SK-N-MC (cell line): ENCODE data around the gene SLC4A1.

ENCODE experiments used
- DNase-seq: peaks from one replicate; pipeline ENCODE4 v3.0.0-alpha.2; 2011; ENCODE audit warnings: low read depth, low spot score
- H3K27ac ChIP-seq: fragments of 200-600 bp; sonication (generic); 2 replicates; pipeline ENCODE4 v1.5.1; 2016; ENCODE audit warnings: mixed run types
- H3K36me3 ChIP-seq: fragments of 200-600 bp; sonication (generic); 2 replicates; pipeline ENCODE4 v1.6.1; 2017; ENCODE audit warnings: antibody characterized with exemption, low read length, mixed read lengths; ENCODE audit not compliant: insufficient read depth
- H3K4me3 ChIP-seq: fragments of 200-600 bp; sonication (generic); 2 replicates; pipeline ENCODE4 v1.5.1; 2016
- H3K9ac ChIP-seq: fragments of 200-600 bp; sonication (generic); 2 replicates; pipeline ENCODE4 v1.8.0; 2017; ENCODE audit warnings: mixed run types, mixed read lengths; ENCODE audit not compliant: insufficient read length
- H3K9me3 ChIP-seq: fragments of 200-600 bp; sonication (generic); 2 replicates; pipeline ENCODE4 v1.6.1; 2017; ENCODE audit warnings: low read depth, mild to moderate bottlenecking, antibody characterized with exemption, low read length, moderate library complexity, mixed read lengths
- EZH2 ChIP-seq: fragments of 200-600 bp; sonication (generic); IDR thresholded peaks from one replicate; pipeline ENCODE4 v1.6.1; 2017; ENCODE audit warnings: antibody characterized with exemption
- FOXP2 ChIP-seq: optimal IDR thresholded peaks from 2 replicates; pipeline ENCODE3; 2011; ENCODE audit warnings: mild to moderate bottlenecking, moderate library complexity; ENCODE audit not compliant: insufficient read depth; ENCODE audit errors: extremely low read length, control extremely low read depth
- POLR2AphosphoS5 ChIP-seq: IDR thresholded peaks from 2 replicates; pipeline ENCODE4 v1.6.1; 2012; ENCODE audit warnings: mild to moderate bottlenecking, low read depth, low read length, borderline replicate concordance

The SLC4A1 gene

DNA sequence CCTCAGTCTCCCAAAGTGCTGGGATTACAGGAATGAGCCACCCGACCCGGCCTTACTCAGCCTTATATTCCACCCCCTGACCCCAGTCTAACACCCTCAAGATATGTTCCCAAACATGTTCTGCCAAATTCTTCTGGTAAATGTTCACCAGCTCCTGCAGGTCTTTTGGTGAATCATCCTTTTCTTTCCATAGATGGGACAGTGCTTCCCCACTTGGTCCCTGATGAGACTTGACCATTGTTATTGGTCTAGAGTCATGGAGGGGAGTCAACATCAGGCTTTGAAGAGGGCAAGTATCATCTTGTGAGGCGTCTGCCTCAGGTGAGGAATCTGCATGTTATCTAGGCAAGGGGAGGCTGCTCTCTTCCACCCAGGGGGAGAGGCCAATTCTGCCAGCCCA lies 30.0 kb upstream of the SLC4A1 start:
- Histone ChIP-seq H3K36me3 (no peaks in the 10 kb centered on the region), H3K9ac (no peak overlapping the region), H3K9me3 (no peaks in the 10 kb centered on the region), H3K27ac (no peak overlapping the region), H3K4me3 (no peak overlapping the region)
- TF ChIP-seq FOXP2 (no peak), POLR2AphosphoS5 (no peak), EZH2 (no peak)
- DNase-seq = no peak

- no peak for TF ChIP-seq EZH2
- TF ChIP-seq POLR2AphosphoS5 = no peak
- no peak for TF ChIP-seq FOXP2
- Histone ChIP-seq H3K27ac (no peak overlapping the region), H3K9ac (no peak overlapping the region)
Observed at GRCh38 chr17:44293509-44294226, 25.7 kb upstream of the SLC4A1 start.

GRCh38 chr17:44287651-44288050 lies 19.7 kb upstream of the SLC4A1 start:
- no peak overlapping the region for H3K27ac ChIP-seq
- TF ChIP-seq FOXP2 = no peak
- no peak for TF ChIP-seq POLR2AphosphoS5
- TF ChIP-seq EZH2 = no peak
- no peak overlapping the region for H3K9ac ChIP-seq

More at GRCh38 chr17:44293509-44294226, 25.7 kb upstream of the SLC4A1 start:
- H3K36me3 ChIP-seq = no peaks in the 10 kb centered on the region
- no peaks in the 10 kb centered on the region for H3K9me3 ChIP-seq
- DNase-seq = no peak
- no peak overlapping the region for H3K4me3 ChIP-seq

DNA sequence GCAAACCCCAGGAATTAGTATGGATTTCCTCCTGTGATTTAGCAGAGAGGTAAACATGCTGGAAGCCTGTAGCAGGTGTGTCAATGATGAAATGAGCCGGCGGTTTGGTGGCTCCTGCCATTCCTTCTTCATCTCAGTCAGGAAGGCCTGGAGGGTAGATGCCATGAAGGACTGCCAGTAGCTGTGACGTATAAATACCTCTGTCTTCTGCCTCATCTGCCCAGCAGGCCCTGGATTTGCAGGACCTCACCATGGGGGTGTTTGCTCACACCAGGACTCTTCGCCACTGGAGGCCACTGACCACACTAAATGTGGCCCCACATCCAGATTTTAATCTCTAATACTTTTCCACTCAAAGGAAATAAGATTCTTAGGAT lies 16.1 kb upstream of the SLC4A1 start:
- Histone ChIP-seq H3K9me3 (no peaks in the 10 kb centered on the region), H3K4me3 (no peak overlapping the region), H3K9ac (no peak overlapping the region), H3K27ac (no peak overlapping the region), H3K36me3 (no peaks in the 10 kb centered on the region)
- TF ChIP-seq POLR2AphosphoS5 (no peak), FOXP2 (no peak), EZH2 (no peak)
- DNase-seq = no peak

More at GRCh38 chr17:44287651-44288050, 19.7 kb upstream of the SLC4A1 start:
- DNase-seq = no peak
- H3K4me3 ChIP-seq = no peak overlapping the region
- no peaks in the 10 kb centered on the region for H3K36me3 ChIP-seq
- H3K9me3 ChIP-seq = no peaks in the 10 kb centered on the region

GRCh38 chr17:44283344-44284023 lies 15.5 kb upstream of the SLC4A1 start:
- DNase-seq = no peak
- H3K4me3 ChIP-seq = no peak overlapping the region
- no peak overlapping the region for H3K9ac ChIP-seq
- no peaks in the 10 kb centered on the region for H3K9me3 ChIP-seq
- H3K27ac ChIP-seq = no peak overlapping the region
- TF ChIP-seq FOXP2 (no peak), POLR2AphosphoS5 (no peak), EZH2 (no peak)
- no peaks in the 10 kb centered on the region for H3K36me3 ChIP-seq

DNA sequence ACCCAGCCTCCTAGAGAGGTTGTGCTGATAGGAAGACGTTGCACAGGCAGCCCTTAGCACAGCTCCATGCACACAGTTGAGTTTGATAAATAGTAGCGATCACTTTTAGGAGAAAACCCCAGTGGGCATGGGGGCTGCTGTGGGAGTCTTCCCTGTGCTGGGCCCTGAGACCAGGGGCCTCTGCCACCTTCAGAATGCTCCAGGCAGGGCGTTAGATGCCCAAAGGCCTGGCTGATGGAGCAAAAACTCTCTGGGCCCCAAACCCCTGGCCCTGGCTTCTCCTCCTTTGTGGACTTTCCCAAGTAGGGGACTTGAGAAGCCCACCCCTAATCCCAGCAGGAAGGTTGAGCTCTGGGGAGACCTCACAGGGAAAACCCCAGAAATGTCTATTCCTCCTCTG lies 14.3 kb upstream of the SLC4A1 start:
- Histone ChIP-seq H3K4me3 (no peak overlapping the region), H3K27ac (no peak overlapping the region), H3K36me3 (no peaks in the 10 kb centered on the region), H3K9ac (no peak overlapping the region), H3K9me3 (no peaks in the 10 kb centered on the region)
- DNase-seq = no peak
- TF ChIP-seq POLR2AphosphoS5 (no peak), EZH2 (no peak), FOXP2 (no peak)

DNA sequence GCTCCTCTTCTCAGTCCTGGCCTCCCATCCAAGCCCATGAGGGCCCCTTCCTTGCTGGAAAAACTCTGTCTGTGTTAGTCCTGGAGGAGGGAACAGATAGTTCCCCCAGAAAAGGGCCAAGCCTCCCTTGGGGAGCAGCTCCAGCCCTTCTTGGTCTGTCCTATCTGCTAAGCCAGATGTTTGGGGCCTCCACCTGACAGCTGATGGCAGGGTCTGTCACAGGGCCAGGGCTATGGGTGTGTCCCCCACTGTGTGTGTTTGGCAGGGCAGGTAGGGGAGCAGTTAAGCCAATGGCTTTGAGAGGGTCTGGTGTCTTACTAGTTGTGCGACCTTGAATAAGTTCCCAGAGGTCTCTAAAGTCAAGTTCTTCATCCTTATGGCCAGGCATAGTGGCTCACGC lies 13.6 kb upstream of the SLC4A1 start:
- DNase-seq = no peak
- TF ChIP-seq POLR2AphosphoS5 (no peak), FOXP2 (no peak), EZH2 (no peak)
- H3K9me3 ChIP-seq = no peaks in the 10 kb centered on the region
- H3K9ac ChIP-seq = no peak overlapping the region
- H3K27ac ChIP-seq = no peak overlapping the region
- H3K36me3 ChIP-seq = no peaks in the 10 kb centered on the region
- no peak overlapping the region for H3K4me3 ChIP-seq

GRCh38 chr17:44280392-44280937 lies 12.5 kb upstream of the SLC4A1 start:
- TF ChIP-seq POLR2AphosphoS5 (no peak), FOXP2 (no peak), EZH2 (no peak)
- Histone ChIP-seq H3K36me3 (no peaks in the 10 kb centered on the region), H3K9me3 (no peaks in the 10 kb centered on the region), H3K9ac (no peak overlapping the region), H3K27ac (no peak overlapping the region), H3K4me3 (no peak overlapping the region)
- no peak for DNase-seq
